ENCODE results near the gene RECK.

Gene RECK

GRCh38 chr9:36023260-36024048 is 13.3 kb upstream of the RECK start:
- H3K9me3 ChIP-seq (ENCODE audit: control insufficient read depth, low read length): no peaks in the 10 kb centered on the region
- no peak overlapping the region for H3K4me3 ChIP-seq (ENCODE audit: insufficient read depth, low read depth, low read length, poor library complexity, severe bottlenecking)
- no peaks in the 10 kb centered on the region for H3K4me1 ChIP-seq (ENCODE audit: control insufficient read depth, insufficient read depth, low read length, poor library complexity, severe bottlenecking)
- no peaks in the 10 kb centered on the region for H3K27me3 ChIP-seq (replicated peaks; ENCODE audit: control insufficient read depth, insufficient read depth, low read length, poor library complexity, severe bottlenecking)
- H3K36me3 ChIP-seq (ENCODE audit: control insufficient read depth, insufficient read depth, low read length): no peaks in the 10 kb centered on the region
- peak; percentile 27 to 50 (median 37) for DNase-seq
- H3K27ac ChIP-seq (ENCODE audit: insufficient read depth, low read length, poor library complexity, severe bottlenecking): no peak overlapping the region

DNA sequence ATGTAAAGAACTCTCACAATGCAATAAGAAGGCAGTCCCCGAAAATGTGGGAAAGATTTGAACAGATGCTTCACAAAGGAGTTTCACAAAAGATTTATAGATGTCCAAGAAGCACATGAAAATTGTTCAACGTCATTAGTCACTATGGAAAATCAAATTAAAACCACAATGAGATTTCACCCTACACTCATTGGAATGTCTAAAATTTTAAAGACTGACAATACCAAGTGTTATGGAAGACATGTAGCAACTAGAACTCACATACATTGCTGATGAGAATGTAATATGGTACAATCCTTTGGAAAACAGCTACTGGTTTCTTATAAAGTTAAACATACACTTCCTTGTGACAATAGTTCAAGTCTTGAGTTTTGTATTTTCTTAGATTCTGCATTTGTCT is 11.0 kb upstream of the RECK start:
- Histone ChIP-seq H3K27ac (ENCODE audit: insufficient read depth, low read length, poor library complexity, severe bottlenecking) (no peak overlapping the region), H3K4me3 (ENCODE audit: insufficient read depth, low read depth, low read length, poor library complexity, severe bottlenecking) (no peak overlapping the region), H3K4me1 (ENCODE audit: control insufficient read depth, insufficient read depth, low read length, poor library complexity, severe bottlenecking) (no peaks in the 10 kb centered on the region), H3K27me3 (replicated peaks; ENCODE audit: control insufficient read depth, insufficient read depth, low read length, poor library complexity, severe bottlenecking) (no peaks in the 10 kb centered on the region), H3K9me3 (ENCODE audit: control insufficient read depth, low read length) (no peaks in the 10 kb centered on the region), H3K36me3 (ENCODE audit: control insufficient read depth, insufficient read depth, low read length) (no peaks in the 10 kb centered on the region)
- no peak for DNase-seq

DNA sequence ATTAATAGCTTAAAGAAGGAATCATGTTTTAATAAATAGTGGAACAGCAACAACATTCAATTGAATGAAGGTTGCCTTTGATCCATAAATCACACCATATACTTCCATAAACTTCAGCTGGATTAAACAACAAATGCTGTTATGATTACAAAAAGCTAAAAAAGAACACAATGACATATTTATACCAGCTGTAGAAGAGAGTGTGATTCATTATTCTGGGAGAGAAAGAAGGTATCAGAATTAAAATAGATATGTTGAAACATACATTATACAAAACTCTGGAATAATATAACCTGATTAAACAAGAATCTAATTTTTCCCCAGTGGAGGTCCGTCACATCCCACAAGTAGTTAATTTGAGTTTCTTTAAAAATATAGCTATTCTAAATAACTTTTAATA is 7.5 kb upstream of the RECK start:
- H3K9me3 ChIP-seq (ENCODE audit: control insufficient read depth, low read length): no peaks in the 10 kb centered on the region
- no peak overlapping the region for H3K27ac ChIP-seq (ENCODE audit: insufficient read depth, low read length, poor library complexity, severe bottlenecking)
- DNase-seq: no peak
- H3K36me3 ChIP-seq (ENCODE audit: control insufficient read depth, insufficient read depth, low read length): no peaks in the 10 kb centered on the region
- H3K4me1 ChIP-seq (ENCODE audit: control insufficient read depth, insufficient read depth, low read length, poor library complexity, severe bottlenecking): no peaks in the 10 kb centered on the region
- H3K4me3 ChIP-seq (ENCODE audit: insufficient read depth, low read depth, low read length, poor library complexity, severe bottlenecking): no peak overlapping the region
- H3K27me3 ChIP-seq (replicated peaks; ENCODE audit: control insufficient read depth, insufficient read depth, low read length, poor library complexity, severe bottlenecking): no peaks in the 10 kb centered on the region

GRCh38 chr9:36029765-36030528 is 6.8 kb upstream of the RECK start:
- no peak overlapping the region for H3K4me3 ChIP-seq (ENCODE audit: insufficient read depth, low read depth, low read length, poor library complexity, severe bottlenecking)
- H3K36me3 ChIP-seq (ENCODE audit: control insufficient read depth, insufficient read depth, low read length): no peaks in the 10 kb centered on the region
- no peaks in the 10 kb centered on the region for H3K27me3 ChIP-seq (replicated peaks; ENCODE audit: control insufficient read depth, insufficient read depth, low read length, poor library complexity, severe bottlenecking)
- no peaks in the 10 kb centered on the region for H3K4me1 ChIP-seq (ENCODE audit: control insufficient read depth, insufficient read depth, low read length, poor library complexity, severe bottlenecking)
- no peak overlapping the region for H3K27ac ChIP-seq (ENCODE audit: insufficient read depth, low read length, poor library complexity, severe bottlenecking)
- DNase-seq: no peak
- H3K9me3 ChIP-seq (ENCODE audit: control insufficient read depth, low read length): no peaks in the 10 kb centered on the region

DNA sequence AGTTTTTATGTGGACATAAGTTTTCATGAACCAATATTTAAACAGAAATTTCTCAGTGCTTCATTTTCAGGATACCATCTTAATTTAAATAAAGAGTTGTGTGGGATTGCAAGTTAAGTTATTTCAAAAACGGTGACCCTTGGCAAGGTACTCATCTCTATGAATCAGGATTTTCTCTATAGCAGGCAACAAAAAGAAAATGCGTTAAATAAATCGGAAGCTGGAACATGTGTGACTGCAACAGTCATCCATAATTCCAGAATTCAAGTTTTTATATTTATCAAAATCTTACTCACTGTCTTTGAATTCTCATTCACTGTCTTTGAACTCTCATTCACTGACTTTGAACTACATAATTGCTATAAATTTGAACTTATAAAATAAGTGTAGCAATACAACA is 5.8 kb upstream of the RECK start:
- DNase-seq: no peak
- H3K36me3 ChIP-seq (ENCODE audit: control insufficient read depth, insufficient read depth, low read length): no peaks in the 10 kb centered on the region
- no peaks in the 10 kb centered on the region for H3K4me1 ChIP-seq (ENCODE audit: control insufficient read depth, insufficient read depth, low read length, poor library complexity, severe bottlenecking)
- no peak overlapping the region for H3K4me3 ChIP-seq (ENCODE audit: insufficient read depth, low read depth, low read length, poor library complexity, severe bottlenecking)
- no peaks in the 10 kb centered on the region for H3K27me3 ChIP-seq (replicated peaks; ENCODE audit: control insufficient read depth, insufficient read depth, low read length, poor library complexity, severe bottlenecking)
- H3K9me3 ChIP-seq (ENCODE audit: control insufficient read depth, low read length): no peaks in the 10 kb centered on the region
- H3K27ac ChIP-seq (ENCODE audit: insufficient read depth, low read length, poor library complexity, severe bottlenecking): no peak overlapping the region

DNA sequence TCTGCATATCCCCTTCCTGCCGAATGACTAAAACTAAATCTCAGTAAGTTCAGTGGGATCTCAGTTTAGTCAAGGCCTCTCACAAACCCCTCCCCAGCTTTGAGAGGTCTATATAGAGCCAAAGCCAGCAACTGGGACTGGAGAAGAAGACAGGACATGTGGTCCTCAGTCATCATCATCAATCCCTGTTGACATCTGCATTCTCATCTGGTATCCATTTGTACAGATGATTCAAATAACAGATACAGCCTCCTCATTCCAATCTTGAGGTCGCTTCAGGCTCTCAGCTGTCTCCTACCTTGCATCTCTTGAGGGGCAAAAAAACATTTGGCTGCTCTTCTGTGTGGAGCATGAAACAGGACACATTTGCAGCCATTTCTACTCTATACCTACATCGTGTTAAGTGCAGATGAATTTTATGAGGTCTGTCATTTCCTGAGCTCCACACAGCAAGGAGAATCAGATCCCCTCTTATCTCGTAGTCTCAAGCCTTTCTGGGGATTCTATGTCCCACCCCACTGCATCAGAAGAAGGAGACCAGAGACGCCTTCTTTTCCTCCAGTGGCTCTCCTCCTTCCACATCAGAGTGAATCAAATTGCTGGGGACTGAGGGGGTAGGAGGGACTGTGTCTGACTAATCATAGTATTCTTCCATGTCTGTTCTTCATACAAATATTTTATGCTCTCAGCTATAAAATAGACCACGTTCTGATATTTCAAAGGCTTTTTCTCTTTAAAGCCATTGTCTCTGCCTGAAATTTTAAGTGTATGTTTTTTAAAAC is 4.7 kb upstream of the RECK start:
- H3K27ac ChIP-seq (ENCODE audit: insufficient read depth, low read length, poor library complexity, severe bottlenecking): no peak overlapping the region
- DNase-seq: no peak

GRCh38 chr9:36033788-36034187 is 2.9 kb upstream of the RECK start:
- DNase-seq: no peak
- no peaks in the 10 kb centered on the region for H3K36me3 ChIP-seq (ENCODE audit: control insufficient read depth, insufficient read depth, low read length)
- H3K27me3 ChIP-seq (replicated peaks; ENCODE audit: control insufficient read depth, insufficient read depth, low read length, poor library complexity, severe bottlenecking): no peaks in the 10 kb centered on the region
- H3K27ac ChIP-seq (ENCODE audit: insufficient read depth, low read length, poor library complexity, severe bottlenecking): no peak overlapping the region
- no peaks in the 10 kb centered on the region for H3K9me3 ChIP-seq (ENCODE audit: control insufficient read depth, low read length)
- no peaks in the 10 kb centered on the region for H3K4me1 ChIP-seq (ENCODE audit: control insufficient read depth, insufficient read depth, low read length, poor library complexity, severe bottlenecking)
- no peak overlapping the region for H3K4me3 ChIP-seq (ENCODE audit: insufficient read depth, low read depth, low read length, poor library complexity, severe bottlenecking)

More for the DNA sequence above, 4.7 kb upstream of the RECK start:
- no peaks in the 10 kb centered on the region for H3K36me3 ChIP-seq (ENCODE audit: control insufficient read depth, insufficient read depth, low read length)
- H3K9me3 ChIP-seq (ENCODE audit: control insufficient read depth, low read length): no peaks in the 10 kb centered on the region
- H3K4me3 ChIP-seq (ENCODE audit: insufficient read depth, low read depth, low read length, poor library complexity, severe bottlenecking): no peak overlapping the region
- no peaks in the 10 kb centered on the region for H3K4me1 ChIP-seq (ENCODE audit: control insufficient read depth, insufficient read depth, low read length, poor library complexity, severe bottlenecking)
- H3K27me3 ChIP-seq (replicated peaks; ENCODE audit: control insufficient read depth, insufficient read depth, low read length, poor library complexity, severe bottlenecking): no peaks in the 10 kb centered on the region

- Histone ChIP-seq H3K27ac (ENCODE audit: insufficient read depth, low read length, poor library complexity, severe bottlenecking) (no peak overlapping the region), H3K4me3 (ENCODE audit: insufficient read depth, low read depth, low read length, poor library complexity, severe bottlenecking) (no peak overlapping the region), H3K27me3 (replicated peaks; ENCODE audit: control insufficient read depth, insufficient read depth, low read length, poor library complexity, severe bottlenecking) (no peaks in the 10 kb centered on the region), H3K4me1 (ENCODE audit: control insufficient read depth, insufficient read depth, low read length, poor library complexity, severe bottlenecking) (no peaks in the 10 kb centered on the region), H3K9me3 (ENCODE audit: control insufficient read depth, low read length) (no peaks in the 10 kb centered on the region), H3K36me3 (ENCODE audit: control insufficient read depth, insufficient read depth, low read length) (no peaks in the 10 kb centered on the region)
- DNase-seq: no peak
These were observed 2.5 kb upstream of the RECK start for GRCh38 chr9:36034234-36034633.

GRCh38 chr9:36035006-36035405 is 1.7 kb upstream of the RECK start:
- no peaks in the 10 kb centered on the region for H3K27me3 ChIP-seq (replicated peaks; ENCODE audit: control insufficient read depth, insufficient read depth, low read length, poor library complexity, severe bottlenecking)

More at GRCh38 chr9:36035006-36035405, 1.7 kb upstream of the RECK start:
- Histone ChIP-seq H3K4me3 (ENCODE audit: insufficient read depth, low read depth, low read length, poor library complexity, severe bottlenecking) (no peak overlapping the region), H3K27ac (ENCODE audit: insufficient read depth, low read length, poor library complexity, severe bottlenecking) (no peak overlapping the region), H3K9me3 (ENCODE audit: control insufficient read depth, low read length) (no peaks in the 10 kb centered on the region), H3K4me1 (ENCODE audit: control insufficient read depth, insufficient read depth, low read length, poor library complexity, severe bottlenecking) (no peaks in the 10 kb centered on the region), H3K36me3 (ENCODE audit: control insufficient read depth, insufficient read depth, low read length) (no peaks in the 10 kb centered on the region)
- DNase-seq: no peak
